Ramos (cell line): Measurements from ENCODE around the gene CLSTN2.

ENCODE experiments used
- in situ Hi-C: fragments of 300-500 bp; cut with MboI; formaldehyde crosslinking; loops from one replicate; pipeline ENCODE4 v1.14.3; 2022; ENCODE audit warnings: low sequenced_read_pairs; ENCODE audit not compliant: unreplicated experiment

CLSTN2 gene

DNA sequence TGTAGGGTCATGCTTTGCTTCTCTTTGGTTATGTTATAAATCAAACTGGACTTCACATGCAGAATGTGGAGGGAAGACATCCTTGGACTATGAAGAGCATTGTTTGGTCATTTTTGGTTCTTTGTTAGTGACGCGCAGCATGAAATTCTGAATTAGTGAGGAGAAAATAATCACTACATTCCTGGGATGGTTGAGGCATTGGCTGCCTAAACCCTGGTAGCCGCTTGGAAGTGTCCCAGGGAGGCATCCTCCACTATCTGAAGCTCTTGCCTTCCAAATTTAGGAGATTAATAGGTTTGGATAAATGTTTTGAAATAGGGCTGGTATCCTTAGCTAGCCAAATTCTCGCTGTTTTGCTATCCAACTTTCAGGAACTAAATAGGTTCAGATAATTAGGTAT is 96.2 kb downstream of the CLSTN2 start:
- in situ Hi-C loops, result no loop called here

GRCh38 chr3:140034058-140034457 is 99.1 kb downstream of the CLSTN2 start:
- in situ Hi-C loops, result no loop called here

DNA sequence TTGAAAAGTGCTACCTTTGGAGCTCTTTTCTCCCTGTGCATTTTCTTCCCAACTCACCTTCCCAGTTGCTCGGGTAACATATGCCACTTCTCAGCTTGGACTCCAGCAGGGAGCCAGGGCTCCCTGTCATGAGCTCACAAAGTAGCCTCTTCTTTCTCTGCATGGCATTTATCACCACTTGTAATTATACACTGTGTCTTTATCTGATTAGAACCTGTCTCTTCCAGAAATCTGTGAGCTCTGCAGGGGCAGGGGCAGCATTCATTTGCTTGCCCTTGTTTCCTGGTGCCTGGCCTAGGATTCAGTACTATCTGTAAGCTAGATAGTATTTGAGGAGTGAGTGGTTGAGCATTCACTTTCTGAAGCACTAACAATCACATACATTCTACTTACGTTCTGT is 100.9 kb downstream of the CLSTN2 start:
- in situ Hi-C loops, result no loop called here

GRCh38 chr3:140050396-140050795 is 115.4 kb downstream of the CLSTN2 start:
- in situ Hi-C loops, result no loop called here

DNA sequence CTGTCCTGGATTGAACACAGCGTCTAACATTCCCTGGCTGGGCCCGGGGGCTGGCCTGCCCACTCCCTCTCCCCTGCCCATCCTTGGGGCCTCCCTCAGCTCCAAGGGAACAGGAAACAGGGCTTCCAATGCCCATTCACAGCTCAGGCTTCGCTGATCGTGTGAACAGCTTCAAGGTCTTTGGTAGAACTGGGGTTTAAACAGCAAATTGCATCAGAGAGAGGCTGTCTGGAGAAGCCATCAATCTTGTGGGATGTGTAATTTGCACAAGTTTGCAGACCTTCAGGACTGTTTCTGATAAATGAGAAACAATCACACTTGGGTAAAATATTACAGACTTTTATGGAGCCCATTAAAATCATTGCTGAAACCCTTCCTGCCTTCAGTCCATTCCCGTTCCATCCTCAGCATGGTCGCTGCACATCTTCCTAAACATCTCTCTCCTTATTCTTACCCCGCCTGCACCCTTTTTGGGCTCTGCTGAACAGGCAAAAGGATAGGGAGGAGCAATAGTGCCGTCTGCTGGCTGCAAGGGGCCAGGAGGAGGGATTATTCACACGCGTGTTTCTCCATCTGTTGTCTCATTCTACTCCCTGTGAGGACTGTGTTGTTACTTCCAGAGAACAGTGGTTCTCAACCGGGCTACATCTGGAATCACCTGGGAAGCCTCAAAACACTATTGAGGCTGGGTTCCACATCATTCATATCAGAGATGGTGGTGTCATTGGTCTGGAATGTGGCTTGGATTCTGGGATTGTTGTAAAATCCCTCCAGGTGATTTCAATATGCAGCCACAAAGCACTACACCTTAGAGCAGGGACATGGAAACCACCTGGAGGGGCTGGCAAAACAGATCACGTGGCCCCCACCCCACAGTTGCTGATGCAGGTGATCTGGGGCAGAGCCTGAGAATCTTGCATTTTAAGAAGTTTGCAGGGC is 116.3 kb downstream of the CLSTN2 start:
- in situ Hi-C loops, result no loop called here

DNA sequence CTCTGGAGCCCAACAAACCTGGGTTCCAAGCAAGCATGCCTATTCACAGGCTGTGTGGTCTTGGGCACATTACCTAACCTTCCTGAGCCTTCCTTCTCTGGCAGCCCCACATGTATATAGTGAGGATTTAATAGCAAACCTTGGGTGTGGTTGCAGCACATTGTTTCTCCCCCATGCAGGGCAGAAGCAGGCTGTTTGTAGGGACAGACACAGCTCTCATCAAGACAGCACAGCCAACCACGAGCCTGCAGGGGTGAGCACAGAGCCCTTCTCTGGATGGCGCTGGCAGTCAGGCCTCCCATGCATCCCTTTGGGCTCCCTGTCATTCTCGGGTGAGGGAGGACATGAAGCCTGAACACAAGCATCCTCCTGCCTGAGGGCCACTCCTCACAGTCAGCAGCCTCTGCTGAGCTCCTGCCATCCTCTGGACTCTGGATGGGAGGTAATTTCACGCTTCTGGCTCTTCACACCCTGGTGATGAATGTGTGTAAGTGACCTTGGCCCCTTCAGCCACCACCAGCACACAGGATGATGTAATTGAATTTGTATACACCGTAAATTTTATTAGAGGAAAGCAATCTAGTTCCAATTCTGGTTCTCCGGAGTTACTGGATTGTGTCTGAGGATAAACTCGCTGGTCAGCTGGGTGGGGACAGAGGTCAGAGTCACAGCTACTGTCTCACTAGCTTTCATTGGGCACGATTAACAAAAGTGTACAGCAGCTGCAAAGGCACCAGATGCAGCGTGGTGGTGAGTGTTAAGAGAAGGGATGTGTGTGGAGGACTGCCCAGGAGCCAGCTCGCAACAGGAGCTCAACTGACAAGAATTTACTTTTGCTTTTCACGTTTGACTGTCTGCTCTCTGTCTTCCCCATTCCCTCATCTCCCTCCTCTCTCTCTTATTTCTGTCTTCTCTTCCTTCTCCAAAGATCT is 118.1 kb downstream of the CLSTN2 start:
- in situ Hi-C loops, result no loop called here

- in situ Hi-C loops, result no loop called here
Observed at GRCh38 chr3:140053794-140054193, 118.8 kb downstream of the CLSTN2 start.

- in situ Hi-C loops, result no loop called here
Observed at GRCh38 chr3:140055092-140055791, 120.3 kb downstream of the CLSTN2 start.

DNA sequence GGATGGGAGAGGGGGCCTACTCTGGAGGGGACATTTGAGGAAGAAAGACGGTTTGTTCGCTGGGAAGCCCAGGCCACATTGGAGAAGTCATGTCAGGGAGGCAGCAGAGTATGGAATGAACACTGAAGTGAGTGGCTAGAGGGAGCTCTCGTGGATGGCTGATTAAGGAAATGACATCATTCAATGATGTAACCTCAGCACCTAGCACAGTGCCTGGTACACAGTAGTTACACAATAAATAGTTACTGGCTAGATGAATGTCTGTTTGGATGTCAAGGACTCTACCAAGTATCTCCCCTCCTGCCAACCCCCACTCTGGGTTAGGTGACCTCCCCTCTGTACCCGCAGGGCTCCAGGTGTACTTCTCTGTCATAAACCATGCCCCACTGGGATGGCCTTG is 121.1 kb downstream of the CLSTN2 start:
- in situ Hi-C loops, result no loop called here

DNA sequence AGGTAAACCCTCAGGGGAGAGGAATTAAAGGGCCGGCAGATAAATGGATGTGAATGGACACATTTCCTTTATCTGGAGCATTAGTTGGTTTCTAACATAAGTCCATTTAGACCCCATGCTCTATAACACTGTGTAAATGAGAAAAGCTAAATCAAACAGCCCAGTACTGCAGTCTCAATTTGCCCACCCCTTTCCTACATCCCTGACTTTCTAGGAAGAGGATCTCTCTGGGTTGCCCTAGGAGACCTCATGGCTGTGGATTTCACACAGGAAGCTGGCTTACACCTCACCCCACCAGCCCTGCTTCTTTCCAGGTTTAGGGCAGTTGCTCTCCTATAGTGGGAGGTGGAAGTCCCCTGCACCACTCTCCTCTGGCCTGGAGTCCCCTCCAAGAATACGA is 126.2 kb downstream of the CLSTN2 start:
- in situ Hi-C loops, result no loop called here

DNA sequence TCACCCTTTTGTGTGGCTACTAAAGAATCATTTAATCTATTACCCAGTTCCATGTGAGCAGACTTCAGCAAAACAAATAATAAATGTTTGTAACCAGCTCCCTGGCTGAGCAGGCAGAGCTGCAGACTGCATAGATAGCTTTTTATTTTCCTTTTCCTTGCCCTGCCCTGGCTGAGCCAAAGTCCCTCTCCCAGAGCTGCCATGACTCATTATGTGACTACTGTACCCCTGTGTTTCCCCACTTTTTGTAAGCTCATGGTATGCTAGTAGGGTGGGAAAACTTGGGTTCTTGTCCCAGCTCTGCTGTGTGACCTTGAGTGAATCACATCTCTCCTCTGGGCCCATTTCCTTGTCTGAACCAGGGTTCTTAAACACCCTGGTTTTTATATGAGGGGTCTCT is 127.5 kb downstream of the CLSTN2 start:
- in situ Hi-C loops, result no loop called here

- in situ Hi-C loops, result no loop called here
Observed at GRCh38 chr3:140067487-140067886, 132.5 kb downstream of the CLSTN2 start.

- in situ Hi-C loops, result no loop called here
Observed at GRCh38 chr3:140068494-140069017, 133.6 kb downstream of the CLSTN2 start.

- in situ Hi-C loops, result no loop called here
Observed at GRCh38 chr3:140073278-140074045, 138.5 kb downstream of the CLSTN2 start.

GRCh38 chr3:140076552-140076951 is 141.6 kb downstream of the CLSTN2 start:
- in situ Hi-C loops, result no loop called here

DNA sequence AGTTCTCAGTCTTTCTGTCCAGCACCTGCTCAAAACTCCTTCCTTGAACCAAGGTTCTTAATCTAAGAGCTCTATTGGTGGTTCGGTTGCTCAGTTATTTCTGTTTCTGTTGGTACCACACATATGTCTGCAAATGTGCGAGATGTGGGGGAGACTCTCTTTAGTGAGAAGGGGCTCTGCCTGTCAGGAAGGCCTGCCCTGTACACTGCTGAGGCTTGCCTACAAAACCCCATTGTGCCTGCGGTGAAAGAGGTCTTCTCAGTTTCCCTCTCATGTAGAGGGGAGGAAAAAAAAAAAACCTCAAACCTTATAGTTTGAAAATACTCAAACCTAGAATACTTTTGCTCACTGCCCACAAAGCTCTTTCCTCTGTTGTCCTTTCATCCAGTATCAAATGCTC is 142.4 kb downstream of the CLSTN2 start:
- in situ Hi-C loops, result no loop called here

GRCh38 chr3:140078343-140078742 is 143.4 kb downstream of the CLSTN2 start:
- in situ Hi-C loops, result no loop called here

GRCh38 chr3:140078940-140079339 is 144.0 kb downstream of the CLSTN2 start:
- in situ Hi-C loops, result no loop called here

- in situ Hi-C loops, result no loop called here
Observed at GRCh38 chr3:140081887-140082286, 146.9 kb downstream of the CLSTN2 start.
